Astrocyte (in vitro differentiated cells and primary cell): ENCODE results near the gene IL1RL2.

Source experiments
- CTCF ChIP-seq: IDR thresholded peaks from 2 replicates; pipeline ENCODE4 v1.5.1; 2011; ENCODE audit warnings: low read depth, mild to moderate bottlenecking, inconsistent platforms, low read length, moderate library complexity; ENCODE audit not compliant: insufficient read depth
- EZH2 ChIP-seq: IDR thresholded peaks from 2 replicates; pipeline ENCODE4 v1.6.1; 2012; ENCODE audit warnings: mild to moderate bottlenecking, low read length, inconsistent platforms; ENCODE audit not compliant: insufficient read depth

DNA sequence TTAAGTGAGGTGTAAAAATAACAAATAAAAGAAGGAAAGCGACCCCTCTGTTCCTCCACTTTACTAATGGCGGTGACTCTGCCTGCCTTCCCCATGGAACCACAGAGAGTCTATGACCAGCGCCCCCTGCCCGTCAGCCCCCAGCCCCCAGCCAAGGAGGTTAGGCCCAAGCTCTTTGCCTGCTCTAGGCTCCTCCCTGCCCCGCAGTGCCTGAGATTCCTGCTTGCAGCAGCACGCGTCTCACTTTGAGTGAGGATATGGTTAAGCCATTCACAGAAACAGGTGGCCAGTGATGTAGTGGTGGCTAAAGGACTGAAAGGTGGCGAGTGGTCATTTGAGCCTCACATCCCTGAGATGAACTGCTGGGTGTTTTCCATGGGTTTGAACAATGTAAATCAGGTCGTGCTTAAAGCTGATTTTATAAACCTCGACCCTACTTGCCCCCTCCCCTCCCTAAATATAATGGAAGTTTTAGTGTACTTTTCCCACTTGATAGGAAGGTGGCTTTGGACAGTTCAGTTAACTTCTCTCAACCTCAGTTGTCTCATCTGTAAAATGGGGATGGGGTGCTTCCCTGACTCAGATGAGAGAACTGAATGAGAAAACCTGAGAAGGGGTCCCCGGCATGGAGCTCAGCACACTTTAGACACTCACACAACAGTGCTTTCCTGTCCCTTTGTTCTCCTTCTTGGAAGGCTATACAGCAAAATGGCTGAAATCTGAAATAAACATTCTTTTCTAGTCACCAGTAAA is 46.5 kb downstream of the IL1RL2 start:
- TF ChIP-seq CTCF (no peak), EZH2 (no peak)
